ENCODE data around the gene PLEKHO1. TPM values are rescaled to one million over a fixed set of nuclear protein-coding genes. Genes with fewer than 3 reads are reported as not detected.
"Not testable (repeated sequence)": the region's sequence is repeated elsewhere in the genome, so short reads cannot be mapped to it uniquely, and the experiment has no call there.

The PLEKHO1 gene
- total RNA-seq, 3 donors from 2014 or later: 16.6 to 20.9 (median 17.7) TPM

DNA sequence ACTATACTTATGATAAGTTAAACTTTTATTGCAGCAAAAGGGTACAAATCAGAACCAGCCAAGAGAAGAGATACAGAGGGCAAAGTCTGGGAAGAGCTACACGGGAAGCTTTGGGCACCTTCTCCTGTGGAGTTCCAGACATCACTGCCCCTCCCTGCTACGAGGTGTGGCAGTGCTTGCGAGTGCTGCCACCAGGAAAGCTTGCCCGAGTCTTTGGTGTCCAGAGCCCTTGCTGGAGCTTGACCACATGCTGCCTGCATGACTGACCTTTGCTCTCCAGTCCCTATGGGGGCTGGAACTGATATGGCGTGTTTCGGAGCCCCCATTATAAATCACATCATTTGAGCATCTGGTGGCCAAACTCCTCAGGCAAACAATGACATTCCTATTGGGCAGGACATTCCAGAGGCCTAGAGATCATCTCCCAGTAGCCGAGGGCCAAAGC lies 23.4 kb downstream of the PLEKHO1 start:
- H3K27me3 Mint-ChIP-seq (ENCODE audit: low read depth): peaks cover 3% of the 10 kb centered on the region
- ATAC-seq: no peak
- no peak overlapping the region for H3K4me3 Mint-ChIP-seq
- H3K4me1 Mint-ChIP-seq (ENCODE audit: low read depth): no peaks in the 10 kb centered on the region
- no peak for DNase-seq
- H3K36me3 Mint-ChIP-seq (ENCODE audit: insufficient read depth): no peaks in the 10 kb centered on the region
- H3K9me3 Mint-ChIP-seq: no peaks in the 10 kb centered on the region

- H3K36me3 Mint-ChIP-seq (ENCODE audit: insufficient read depth): no peaks in the 10 kb centered on the region
- ATAC-seq: no peak
- H3K27me3 Mint-ChIP-seq (ENCODE audit: low read depth): peaks cover 3% of the 10 kb centered on the region
- no peak overlapping the region for H3K4me3 Mint-ChIP-seq
- no peak for DNase-seq
- no peaks in the 10 kb centered on the region for H3K4me1 Mint-ChIP-seq (ENCODE audit: low read depth)
- no peaks in the 10 kb centered on the region for H3K9me3 Mint-ChIP-seq
Measured at GRCh38 chr1:150176593-150176992, 26.9 kb downstream of the PLEKHO1 start.

GRCh38 chr1:150178548-150178947 lies 28.8 kb downstream of the PLEKHO1 start:
- H3K9me3 Mint-ChIP-seq: no peaks in the 10 kb centered on the region

DNA sequence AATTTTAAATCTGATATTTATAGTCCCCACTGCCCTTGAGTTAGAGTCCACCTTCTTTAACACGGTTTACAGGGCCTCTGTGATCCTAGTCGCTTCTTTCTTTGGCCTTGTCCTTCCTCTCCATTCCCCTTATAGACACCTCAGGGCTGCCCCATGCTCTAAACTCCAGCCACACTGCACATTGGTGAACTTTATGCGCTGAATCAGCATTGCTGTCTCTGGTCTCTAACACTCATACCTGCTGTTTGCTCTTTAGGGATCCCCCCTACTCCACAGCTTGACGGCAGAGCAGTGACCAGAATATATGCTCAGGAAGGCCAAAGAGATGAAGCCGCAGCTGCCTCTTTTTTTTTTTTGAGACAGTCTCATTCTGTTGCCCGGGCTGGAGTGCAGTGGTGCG lies 30.2 kb downstream of the PLEKHO1 start:
- DNase-seq: no peak
- no peak overlapping the region for H3K4me3 Mint-ChIP-seq
- H3K9me3 Mint-ChIP-seq: no peaks in the 10 kb centered on the region
- H3K36me3 Mint-ChIP-seq (ENCODE audit: insufficient read depth): no peaks in the 10 kb centered on the region
- H3K27me3 Mint-ChIP-seq (ENCODE audit: low read depth): peaks cover 3% of the 10 kb centered on the region
- no peak for ATAC-seq
- H3K4me1 Mint-ChIP-seq (ENCODE audit: low read depth): no peaks in the 10 kb centered on the region

More at GRCh38 chr1:150178548-150178947, 28.8 kb downstream of the PLEKHO1 start:
- no peaks in the 10 kb centered on the region for H3K4me1 Mint-ChIP-seq (ENCODE audit: low read depth)
- H3K36me3 Mint-ChIP-seq (ENCODE audit: insufficient read depth): no peaks in the 10 kb centered on the region
- H3K4me3 Mint-ChIP-seq: no peak overlapping the region
- H3K27me3 Mint-ChIP-seq (ENCODE audit: low read depth): peaks cover 3% of the 10 kb centered on the region
- no peak for ATAC-seq
- DNase-seq: no peak

DNA sequence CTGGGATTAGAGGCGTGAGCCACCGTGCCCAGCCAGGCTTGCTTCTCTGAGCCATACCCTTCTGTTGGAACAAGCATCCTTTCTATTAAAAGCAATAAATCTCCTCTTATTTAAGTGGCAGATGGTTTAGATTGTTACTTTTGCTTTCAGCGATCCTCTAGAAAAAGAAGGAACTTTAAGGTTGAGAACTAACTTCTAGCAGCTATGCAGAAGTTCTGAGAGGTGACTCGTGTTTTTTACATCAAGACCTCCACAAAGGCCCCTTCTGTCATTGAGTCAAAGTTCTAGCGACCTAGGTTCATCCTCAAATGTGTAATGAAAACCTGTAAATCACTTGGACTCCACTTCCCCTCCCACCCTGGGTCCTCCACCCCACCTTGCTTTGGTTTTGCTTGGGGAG lies 30.8 kb downstream of the PLEKHO1 start:
- DNase-seq (no peak), ATAC-seq (no peak)
- Mint-ChIP-seq H3K9me3 (no peaks in the 10 kb centered on the region), H3K4me1 (ENCODE audit: low read depth) (no peaks in the 10 kb centered on the region), H3K36me3 (ENCODE audit: insufficient read depth) (no peaks in the 10 kb centered on the region), H3K4me3 (no peak overlapping the region), H3K27me3 (ENCODE audit: low read depth) (peaks cover 3% of the 10 kb centered on the region)

DNA sequence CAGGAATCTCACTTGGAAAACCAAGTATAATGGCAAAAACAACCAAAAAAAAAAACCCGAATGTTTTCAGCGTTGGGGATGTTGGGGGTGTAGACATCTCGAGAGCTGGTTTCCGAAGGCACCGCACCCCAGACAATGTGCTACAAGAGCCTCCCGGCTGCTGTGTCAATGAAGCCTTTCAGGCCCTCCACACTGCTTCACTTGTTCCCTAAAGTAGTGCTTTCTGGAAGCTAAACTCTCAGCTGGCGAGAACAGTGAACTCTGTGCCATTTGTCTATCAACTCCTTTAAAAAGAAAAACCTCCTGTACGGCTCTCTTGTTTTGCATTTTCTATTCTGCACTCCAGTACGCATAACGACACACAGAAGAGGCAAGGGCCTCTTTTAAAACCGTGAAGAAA lies 32.5 kb downstream of the PLEKHO1 start:
- Mint-ChIP-seq H3K9me3 (no peaks in the 10 kb centered on the region), H3K4me1 (ENCODE audit: low read depth) (peaks cover 7% of the 10 kb centered on the region), H3K4me3 (no peak overlapping the region), H3K27me3 (ENCODE audit: low read depth) (no peaks in the 10 kb centered on the region), H3K36me3 (ENCODE audit: insufficient read depth) (no peaks in the 10 kb centered on the region)
- no peak for DNase-seq
- ATAC-seq: no peak

GRCh38 chr1:150183061-150183460 lies 33.3 kb downstream of the PLEKHO1 start:
- no peaks in the 10 kb centered on the region for H3K27me3 Mint-ChIP-seq (ENCODE audit: low read depth)
- no peak overlapping the region for H3K4me3 Mint-ChIP-seq
- no peaks in the 10 kb centered on the region for H3K36me3 Mint-ChIP-seq (ENCODE audit: insufficient read depth)
- DNase-seq (no peak), ATAC-seq (no peak)
- peaks cover 11% of the 10 kb centered on the region for H3K4me1 Mint-ChIP-seq (ENCODE audit: low read depth)
- no peaks in the 10 kb centered on the region for H3K9me3 Mint-ChIP-seq

DNA sequence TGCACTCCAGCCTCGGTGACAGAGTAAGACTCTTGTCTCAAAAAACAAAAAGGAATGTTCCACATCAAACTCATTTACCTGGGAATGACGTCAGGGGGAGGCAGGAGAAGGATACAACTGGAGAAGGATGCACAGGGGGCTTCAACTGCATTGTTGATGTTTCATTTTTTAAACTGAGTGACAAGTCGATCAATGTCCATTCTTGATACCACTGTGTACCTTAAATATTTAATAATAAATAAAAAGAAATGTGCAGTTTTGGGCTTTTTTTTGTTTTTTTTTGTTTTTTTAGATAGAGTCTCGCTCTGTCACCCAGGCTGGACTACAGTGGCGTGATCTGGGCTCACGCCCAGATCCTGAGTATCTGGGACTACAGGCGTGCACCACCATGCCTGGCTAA lies 35.8 kb downstream of the PLEKHO1 start:
- Mint-ChIP-seq H3K9me3 (no peaks in the 10 kb centered on the region), H3K4me3 (no peak overlapping the region), H3K27me3 (ENCODE audit: low read depth) (no peaks in the 10 kb centered on the region), H3K4me1 (ENCODE audit: low read depth) (peaks cover 11% of the 10 kb centered on the region), H3K36me3 (ENCODE audit: insufficient read depth) (no peaks in the 10 kb centered on the region)
- ATAC-seq (no peak), DNase-seq (no peak)

DNA sequence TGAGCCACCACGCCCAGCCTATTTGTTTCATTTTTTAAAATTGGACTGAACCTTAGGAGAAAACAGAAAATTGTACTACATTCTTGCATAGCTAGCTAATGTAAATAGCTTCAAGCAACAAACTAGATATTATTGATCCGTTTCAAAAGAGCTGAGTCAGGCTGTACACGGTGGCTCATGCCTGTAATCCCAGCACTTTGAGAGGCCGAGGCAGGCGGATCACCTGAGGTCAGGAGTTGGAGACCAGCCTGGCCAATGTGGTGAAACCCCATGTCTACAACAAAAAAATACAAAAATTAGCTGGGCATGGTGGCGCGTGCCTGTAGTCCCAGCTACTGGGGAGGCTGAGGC lies 36.7 kb downstream of the PLEKHO1 start:
- H3K9me3 Mint-ChIP-seq; H3K36me3 Mint-ChIP-seq (ENCODE audit: insufficient read depth); H3K27me3 Mint-ChIP-seq (ENCODE audit: low read depth); DNase-seq; H3K4me3 Mint-ChIP-seq; ATAC-seq: not testable (repeated sequence)
- H3K4me1 Mint-ChIP-seq (ENCODE audit: low read depth): peaks cover 11% of the 10 kb centered on the region

- no peaks in the 10 kb centered on the region for H3K27me3 Mint-ChIP-seq (ENCODE audit: low read depth)
- DNase-seq (no peak), ATAC-seq (peak; percentile 58 to 63)
- peak overlapping the region; percentile 7 for H3K4me3 Mint-ChIP-seq
- peaks cover 11% of the 10 kb centered on the region for H3K4me1 Mint-ChIP-seq (ENCODE audit: low read depth)
- no peaks in the 10 kb centered on the region for H3K9me3 Mint-ChIP-seq
- no peaks in the 10 kb centered on the region for H3K36me3 Mint-ChIP-seq (ENCODE audit: insufficient read depth)
Measured at GRCh38 chr1:150186789-150187559, 37.3 kb downstream of the PLEKHO1 start.

DNA sequence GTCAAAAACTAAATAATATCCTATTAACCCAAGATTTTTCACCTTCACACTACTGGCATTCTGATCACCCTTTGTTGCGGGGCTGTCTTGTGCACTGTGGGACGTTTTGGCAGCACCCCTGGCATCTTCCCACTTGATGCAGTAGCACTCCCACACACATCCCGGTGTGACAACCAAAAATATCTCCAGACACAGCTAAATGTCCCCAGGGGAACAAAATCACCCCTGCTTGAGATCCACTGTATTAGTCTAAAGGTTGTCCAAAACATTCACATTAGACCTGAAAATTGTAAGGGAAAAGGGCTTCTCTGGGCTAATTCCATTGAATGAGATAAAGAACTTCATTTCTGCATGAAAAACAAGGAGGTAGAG lies 37.8 kb downstream of the PLEKHO1 start:
- Mint-ChIP-seq H3K9me3 (no peaks in the 10 kb centered on the region), H3K4me1 (ENCODE audit: low read depth) (peaks cover 11% of the 10 kb centered on the region), H3K36me3 (ENCODE audit: insufficient read depth) (no peaks in the 10 kb centered on the region), H3K27me3 (ENCODE audit: low read depth) (no peaks in the 10 kb centered on the region), H3K4me3 (no peak overlapping the region)
- ATAC-seq (peak in 1 of 2 donors; percentile 18), DNase-seq (no peak)

DNA sequence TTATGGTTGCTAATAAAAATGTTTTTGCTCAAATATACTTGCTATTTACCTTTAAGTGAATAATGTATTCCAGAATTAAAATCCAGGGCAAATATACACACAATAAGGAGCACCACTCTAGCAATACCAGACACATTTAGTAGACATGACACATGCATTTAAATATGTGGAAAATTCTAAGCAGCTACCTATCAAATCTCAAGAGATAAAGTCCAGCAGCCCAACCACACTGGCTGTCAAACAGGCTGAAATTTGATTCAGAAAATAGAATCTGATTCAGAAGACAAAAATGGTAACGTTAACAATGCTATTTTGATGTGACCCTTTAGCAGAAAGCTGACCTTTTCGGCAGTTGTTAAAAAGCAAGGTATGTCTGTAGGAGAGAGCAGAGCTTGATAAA lies 42.3 kb downstream of the PLEKHO1 start:
- ATAC-seq (no peak), DNase-seq (no peak)
- Mint-ChIP-seq H3K9me3 (no peaks in the 10 kb centered on the region), H3K4me3 (no peak overlapping the region), H3K4me1 (ENCODE audit: low read depth) (peaks cover 7% of the 10 kb centered on the region), H3K36me3 (ENCODE audit: insufficient read depth) (no peaks in the 10 kb centered on the region), H3K27me3 (ENCODE audit: low read depth) (peaks cover 3% of the 10 kb centered on the region)

DNA sequence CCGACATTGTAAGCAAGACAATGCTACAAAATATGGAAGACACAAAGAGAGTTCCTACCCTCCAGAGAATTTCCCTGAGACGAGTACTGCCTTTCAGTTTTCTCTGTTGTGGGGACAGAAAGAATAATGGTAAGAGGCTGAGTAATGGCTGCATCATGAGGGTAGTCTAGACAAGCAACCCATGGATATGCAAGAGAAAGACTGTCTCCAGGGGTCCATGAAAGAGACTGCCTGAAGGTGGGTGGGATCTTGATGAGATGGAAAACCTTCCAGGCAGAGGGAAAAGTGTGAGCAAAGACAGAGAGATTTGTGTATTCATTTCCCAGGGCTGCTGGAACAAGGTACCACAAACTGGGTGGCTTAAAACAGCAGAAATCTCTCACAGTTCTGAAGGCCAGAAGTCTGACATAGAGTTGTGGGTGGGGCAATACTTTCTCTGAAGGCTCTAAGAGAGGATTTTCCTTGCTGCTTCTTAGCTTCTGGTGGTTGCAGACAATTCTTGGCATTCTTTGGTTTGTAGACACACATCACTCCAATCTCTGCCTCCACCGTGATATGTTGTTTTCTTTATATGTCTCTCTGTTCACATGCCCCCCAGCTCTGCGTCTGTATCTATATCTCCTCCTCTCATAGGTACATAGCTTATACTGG lies 44.8 kb downstream of the PLEKHO1 start:
- H3K36me3 Mint-ChIP-seq (ENCODE audit: insufficient read depth): no peaks in the 10 kb centered on the region
- ATAC-seq (no peak), DNase-seq (no peak)
- H3K4me3 Mint-ChIP-seq: no peak overlapping the region
- peaks cover 3% of the 10 kb centered on the region for H3K27me3 Mint-ChIP-seq (ENCODE audit: low read depth)
- no peaks in the 10 kb centered on the region for H3K4me1 Mint-ChIP-seq (ENCODE audit: low read depth)
- no peaks in the 10 kb centered on the region for H3K9me3 Mint-ChIP-seq

DNA sequence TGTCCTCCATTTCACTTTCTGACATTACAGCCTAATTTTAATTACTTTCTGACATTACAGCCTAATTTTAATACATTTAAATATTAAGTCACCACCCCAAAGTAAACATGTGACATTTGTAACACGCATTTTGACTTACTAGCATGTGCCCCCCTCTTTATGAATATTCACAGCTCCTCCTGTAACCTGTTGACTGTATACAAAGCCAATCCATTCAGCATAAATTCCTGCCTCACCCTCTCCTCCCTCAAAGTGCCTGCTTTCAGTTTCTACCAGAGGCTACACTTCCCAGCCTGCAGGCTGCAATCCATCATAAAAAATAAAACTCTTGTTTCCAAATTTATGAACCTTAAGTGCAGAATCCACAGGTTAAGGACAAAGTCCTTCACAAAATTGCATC lies 46.7 kb downstream of the PLEKHO1 start:
- DNase-seq: no peak
- Mint-ChIP-seq H3K36me3 (ENCODE audit: insufficient read depth) (no peaks in the 10 kb centered on the region), H3K4me3 (no peak overlapping the region), H3K9me3 (no peaks in the 10 kb centered on the region), H3K4me1 (ENCODE audit: low read depth) (no peaks in the 10 kb centered on the region), H3K27me3 (ENCODE audit: low read depth) (peaks cover 3% of the 10 kb centered on the region)
- ATAC-seq: no peak

GRCh38 chr1:150207281-150207971 lies 57.7 kb downstream of the PLEKHO1 start:
- no peaks in the 10 kb centered on the region for H3K36me3 Mint-ChIP-seq (ENCODE audit: insufficient read depth)
- peaks cover 2% of the 10 kb centered on the region for H3K27me3 Mint-ChIP-seq (ENCODE audit: low read depth)
- H3K9me3 Mint-ChIP-seq: no peaks in the 10 kb centered on the region
- H3K4me3 Mint-ChIP-seq: no peak overlapping the region
- H3K4me1 Mint-ChIP-seq (ENCODE audit: low read depth): no peaks in the 10 kb centered on the region
- DNase-seq: no peak
- no peak for ATAC-seq

Measured in activated T-cell treated with anti-CD3 and anti-CD28 coated beads, Interleukin-2, amount 50 U/mL, for 4 hours (primary cell).